Adrenal gland (tissue), 12 donors: Measurements from ENCODE around the gene ABHD10. TPM values are rescaled to one million over a fixed set of nuclear protein-coding genes. Genes with fewer than 3 reads are reported as not detected.

Experiments used
- DNase-seq, 7 donors: peaks; one replicate each; pipeline ENCODE4 v3.0.0-alpha.2; 2019 to 2020
- H3K27ac ChIP-seq, 5 donors: fragments of 200-600 bp; sonication (generic) in 4 of 5; 1 replicate in 3 of 5; 2 replicates in 2 of 5; pipeline versions ENCODE4 v1.5.1 to v1.8.0; 2016 to 2020; ENCODE audit warnings: mild to moderate bottlenecking in 1 of 5
- H3K27me3 ChIP-seq: fragments of 200-600 bp; 2 replicates; pipeline ENCODE4 v1.8.0; 2021
- H3K36me3 ChIP-seq, 2 donors: fragments of 200-600 bp; replicated peaks in 1 of 2; 1 replicate in 1 of 2; 2 replicates in 1 of 2; pipeline versions ENCODE4 v1.5.1 to v1.8.0; 2018 to 2022
- H3K4me1 ChIP-seq, 2 donors: fragments of 200-600 bp; replicated peaks in 1 of 2; 1 replicate in 1 of 2; 2 replicates in 1 of 2; pipeline versions ENCODE4 v1.5.1 to v1.8.0; 2018 to 2021
- H3K4me3 ChIP-seq, 4 donors: fragments of 200-600 bp; sonication (generic) in 3 of 4; one replicate each; pipeline ENCODE4 v1.5.1; 2016 to 2018
- H3K9me3 ChIP-seq, 3 donors: fragments of 200-600 bp; sonication (generic) in 1 of 3; replicated peaks in 1 of 3; 1 replicate in 2 of 3; 2 replicates in 1 of 3; pipeline versions ENCODE4 v1.5.1 to v1.8.0; 2016 to 2021
- POLR2A ChIP-seq, 2 donors: fragments of 450-650 bp; IDR thresholded peaks; one replicate each; pipeline ENCODE4 v1.6.1; 2017; ENCODE audit warnings: antibody characterized with exemption in 2 of 2, mild to moderate bottlenecking in 2 of 2, moderate library complexity in 1 of 2
- WGBS, 4 donors: extraction: QIAGEN DNeasy Blood & Tissue Kit in 2 of 4; methylation state at CpG; one replicate each; pipeline versions ENCODE4 v1.1.5 to v1.1.7; 2013 to 2017; 5-methylcytosine and 5-hydroxymethylcytosine counted together
- intact Hi-C, 2 donors: fragments of 100-400 bp; cut with DNase I; formaldehyde crosslinking; loops; one replicate each; pipeline versions ENCODE4 v1.14.1 to v1.15.0; 2022 to 2023
- polyA plus RNA-seq, 3 donors: library from polyadenylated mRNA; stranded (reverse); fragments of 200-250 nt in 2 of 3; fragments of 350-450 nt in 1 of 3; fragmentation: Illumina TruSeq in 1 of 3; extraction: RNeasy Lipid Tissue Mini Kit (QIAGEN cat#74804) in 1 of 3; gene quantifications; one replicate each; pipeline ENCODE4 v1.2.3, GENCODE V29; 2013 to 2014
- total RNA-seq, 9 donors: library from RNA; depleted of rRNA in 4 of 9; stranded (reverse); fragments of >200 nt in 4 of 9; fragments of 120-200 nt in 1 of 9; fragmentation: NEBNext Ultra II Directional in 1 of 9; extraction: Animal tissue kit (Norgen Biotek cat#: 25700) in 1 of 9; gene quantifications; one replicate each; pipeline versions ENCODE4 v1.1.0 to v1.2.4, GENCODE V29; 2013 to 2023
- TF ChIP-seq, protein P1 (sequence below), 6 experiments: fragments of 450-650 bp in 4 of 6; fragments of 200-600 bp in 2 of 6; sonication (generic) in 1 of 6; IDR thresholded peaks; 1 replicate in 5 of 6; 2 replicates in 1 of 6; pipeline versions ENCODE4 v1.5.1 to v1.8.0; 2016 to 2021; ENCODE audit warnings: antibody characterized with exemption in 6 of 6, mild to moderate bottlenecking in 2 of 6, moderate library complexity in 1 of 6
- donor health status: healthy with polysubstance abuse.
- donor health status: Bipolar disorder and iron deficiency.
- donor health status: DM: yes; HTN: yes; CAD: no.
- donor health status: DM: no; HTN: no; CAD: no.
- donor health status: DM: no; HTN: no; CAD: no.
- donor health status: DM: yes; HTN: yes; CAD: no.

ABHD10 gene
- total and polyA plus RNA-seq, 12 donors: 27.6 to 81.8 (median 44.1) TPM

DNA sequence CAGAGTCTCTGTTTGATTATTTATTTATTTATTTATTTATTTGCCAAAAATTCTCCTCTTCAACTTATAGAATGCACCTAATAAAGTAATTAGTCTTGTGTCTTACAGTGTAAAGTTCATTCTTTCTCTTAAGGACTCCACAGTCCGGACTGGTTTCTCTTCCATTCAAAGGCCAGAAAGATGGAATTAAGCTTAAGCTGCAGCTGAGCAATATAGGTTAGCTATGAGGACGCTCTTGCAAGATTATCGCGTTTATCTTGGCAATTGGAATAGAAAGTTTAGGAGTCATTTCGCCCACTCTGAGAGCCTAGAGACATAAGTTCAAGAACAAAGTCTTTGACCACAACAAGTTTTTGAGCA, 34.9 kb downstream of the ABHD10 start:
- Histone ChIP-seq H3K27me3 (no peaks in the 10 kb centered on the region), H3K9me3 (no peaks in the 10 kb centered on the region), H3K4me1 (peaks cover 4 to 27% of the 10 kb centered on the region in 2 donors), H3K4me3 (no peak overlapping the region), H3K27ac (no peak overlapping the region), H3K36me3 (no peaks in the 10 kb centered on the region)
- intact Hi-C loops: no loop called here
- 54 to 57% (median 56%) methylated on average over 5 of the region's 5 CpGs for WGBS, 4 donors
- DNase-seq: no peak
- TF ChIP-seq, protein P1, sequence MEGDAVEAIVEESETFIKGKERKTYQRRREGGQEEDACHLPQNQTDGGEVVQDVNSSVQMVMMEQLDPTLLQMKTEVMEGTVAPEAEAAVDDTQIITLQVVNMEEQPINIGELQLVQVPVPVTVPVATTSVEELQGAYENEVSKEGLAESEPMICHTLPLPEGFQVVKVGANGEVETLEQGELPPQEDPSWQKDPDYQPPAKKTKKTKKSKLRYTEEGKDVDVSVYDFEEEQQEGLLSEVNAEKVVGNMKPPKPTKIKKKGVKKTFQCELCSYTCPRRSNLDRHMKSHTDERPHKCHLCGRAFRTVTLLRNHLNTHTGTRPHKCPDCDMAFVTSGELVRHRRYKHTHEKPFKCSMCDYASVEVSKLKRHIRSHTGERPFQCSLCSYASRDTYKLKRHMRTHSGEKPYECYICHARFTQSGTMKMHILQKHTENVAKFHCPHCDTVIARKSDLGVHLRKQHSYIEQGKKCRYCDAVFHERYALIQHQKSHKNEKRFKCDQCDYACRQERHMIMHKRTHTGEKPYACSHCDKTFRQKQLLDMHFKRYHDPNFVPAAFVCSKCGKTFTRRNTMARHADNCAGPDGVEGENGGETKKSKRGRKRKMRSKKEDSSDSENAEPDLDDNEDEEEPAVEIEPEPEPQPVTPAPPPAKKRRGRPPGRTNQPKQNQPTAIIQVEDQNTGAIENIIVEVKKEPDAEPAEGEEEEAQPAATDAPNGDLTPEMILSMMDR (IDR thresholded peaks at IDR 0.05): no peak
- no peak for TF ChIP-seq POLR2A (IDR thresholded peaks at IDR 0.05)

DNA sequence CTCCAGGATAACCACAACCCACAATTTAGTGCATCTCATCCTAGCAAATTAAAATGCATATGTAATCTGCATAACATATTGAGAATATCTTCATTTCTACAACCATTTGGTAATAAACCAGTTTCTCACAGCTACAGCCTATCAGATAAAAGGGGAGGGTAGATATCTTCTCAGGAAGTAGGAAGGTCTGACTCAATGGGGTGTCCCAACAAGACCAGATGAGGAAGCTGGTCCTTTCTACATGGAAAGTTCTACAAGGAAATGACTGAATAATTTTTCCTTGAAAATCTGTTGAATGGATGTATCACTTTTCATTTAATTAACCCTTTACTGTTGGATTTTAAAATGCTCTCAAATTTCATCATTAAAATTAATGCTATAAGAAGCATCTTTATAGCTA, 38.3 kb downstream of the ABHD10 start:
- no peaks in the 10 kb centered on the region for H3K36me3 ChIP-seq
- no peak overlapping the region for H3K4me3 ChIP-seq
- H3K9me3 ChIP-seq: no peaks in the 10 kb centered on the region
- no peak overlapping the region for H3K27ac ChIP-seq
- intact Hi-C loops: no loop called here
- H3K4me1 ChIP-seq: peaks cover 4 to 27% of the 10 kb centered on the region in 2 donors
- TF ChIP-seq POLR2A (IDR thresholded peaks at IDR 0.05): no peak
- TF ChIP-seq, protein P1 (IDR thresholded peaks at IDR 0.05): no peak
- DNase-seq: no peak
- H3K27me3 ChIP-seq: no peaks in the 10 kb centered on the region

DNA sequence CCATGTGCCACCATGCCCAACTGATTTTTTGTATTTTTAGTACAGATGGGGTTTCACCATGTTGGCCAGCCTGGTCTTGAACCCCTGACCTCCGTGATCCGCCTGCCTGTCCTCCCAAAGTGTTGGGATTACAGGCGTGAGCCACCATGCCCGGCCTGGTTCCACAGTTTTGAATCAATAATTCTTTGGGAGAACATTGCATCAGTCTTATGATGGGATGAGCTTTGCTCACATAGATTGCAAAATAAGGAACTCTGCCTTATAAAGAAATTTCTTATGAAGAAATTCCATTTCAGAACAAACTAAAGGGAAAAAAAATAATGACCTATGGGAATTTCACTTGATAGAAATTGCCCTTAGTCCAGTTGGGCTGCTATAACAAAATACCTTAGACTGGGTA, 39.9 kb downstream of the ABHD10 start:
- TF ChIP-seq POLR2A (IDR thresholded peaks at IDR 0.05): no peak
- TF ChIP-seq, protein P1 (IDR thresholded peaks at IDR 0.05): no peak
- Histone ChIP-seq H3K4me1 (peaks cover 4 to 12% of the 10 kb centered on the region in 2 donors), H3K27me3 (no peaks in the 10 kb centered on the region), H3K4me3 (no peak overlapping the region), H3K36me3 (no peaks in the 10 kb centered on the region), H3K9me3 (no peaks in the 10 kb centered on the region), H3K27ac (no peak overlapping the region)
- no peak for DNase-seq
- intact Hi-C loops: no loop called here
- 94 to 98% (median 95%) methylated on average over 4 of the region's 4 CpGs for WGBS, 4 donors

DNA sequence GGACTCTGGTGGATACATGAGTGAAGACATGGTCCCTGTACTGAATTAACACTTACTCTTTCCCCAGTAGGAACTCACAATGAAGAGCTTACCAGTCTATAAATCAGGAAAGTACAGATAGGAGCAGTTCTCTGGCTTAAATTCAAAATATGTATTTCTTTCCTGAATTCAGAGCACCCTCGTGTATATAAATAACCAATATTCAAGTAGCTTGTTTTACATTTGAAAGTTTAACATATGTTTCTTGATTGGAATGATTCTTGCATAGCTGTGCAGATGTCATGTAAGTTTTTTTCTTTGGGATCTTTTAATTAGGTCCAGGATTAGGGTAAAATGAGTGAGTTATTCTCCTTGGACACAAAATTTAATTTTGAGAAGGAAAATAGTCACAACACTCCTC, 40.9 kb downstream of the ABHD10 start:
- WGBS, 4 donors: 72 to 87% (median 83%) methylated on average over 1 of the region's 1 CpG
- Histone ChIP-seq H3K4me1 (peaks cover 4 to 10% of the 10 kb centered on the region in 2 donors), H3K36me3 (no peaks in the 10 kb centered on the region), H3K4me3 (no peak overlapping the region), H3K27ac (no peak overlapping the region), H3K9me3 (no peaks in the 10 kb centered on the region), H3K27me3 (no peaks in the 10 kb centered on the region)
- no peak for DNase-seq
- intact Hi-C loops: no loop called here
- TF ChIP-seq POLR2A (IDR thresholded peaks at IDR 0.05): no peak
- TF ChIP-seq, protein P1 (IDR thresholded peaks at IDR 0.05): no peak
